Transverse colon (tissue), 4 donors: ENCODE data around the gene GALNT13. TPM values are rescaled to one million over a fixed set of nuclear protein-coding genes. Genes with fewer than 3 reads are reported as not detected.

Experiments used
- DNase-seq: peaks from one replicate; pipeline ENCODE4 v3.0.0-alpha.2; 2019
- H3K27ac ChIP-seq, 4 donors: fragments of 200-600 bp; sonication (generic); 2 replicates each; pipeline ENCODE4 v1.5.1; 2016 to 2018; ENCODE audit warnings: inconsistent platforms in 4 of 4
- H3K27me3 ChIP-seq: fragments of 200-600 bp; sonication (generic); 2 replicates; pipeline ENCODE4 v1.5.1; 2017; ENCODE audit warnings: inconsistent platforms
- H3K36me3 ChIP-seq, 4 donors: fragments of 200-600 bp; sonication (generic); 2 replicates each; pipeline ENCODE4 v1.5.1; 2017 to 2019; ENCODE audit warnings: inconsistent platforms in 4 of 4
- H3K4me1 ChIP-seq, 4 donors: fragments of 200-600 bp; sonication (generic); 2 replicates each; pipeline ENCODE4 v1.5.1; 2017 to 2020; ENCODE audit warnings: inconsistent platforms in 4 of 4
- H3K4me3 ChIP-seq, 4 donors: fragments of 200-600 bp; sonication (generic); 1 replicate in 1 of 4; 2 replicates in 3 of 4; pipeline versions ENCODE4 v1.5.1 to v1.6.1; 2017 to 2019; ENCODE audit warnings: inconsistent platforms in 4 of 4
- H3K9me3 ChIP-seq, 2 donors: fragments of 200-600 bp; sonication (generic); 2 replicates each; pipeline ENCODE4 v1.5.1; 2017 to 2019; ENCODE audit warnings: inconsistent platforms in 2 of 2
- EP300 ChIP-seq: sonication (generic); formaldehyde crosslinking; IDR thresholded peaks from one replicate; pipeline ENCODE4 v1.6.1; 2017; ENCODE audit warnings: antibody characterized with exemption, low read depth
- POLR2A ChIP-seq: fragments of 450-650 bp; IDR thresholded peaks from one replicate; pipeline ENCODE4 v1.6.1; 2016; ENCODE audit warnings: antibody characterized with exemption, mild to moderate bottlenecking, moderate library complexity
- POLR2AphosphoS5 ChIP-seq, 3 donors: sonication (generic); formaldehyde crosslinking; IDR thresholded peaks; one replicate each; pipeline ENCODE4 v1.6.1; 2016; ENCODE audit warnings: antibody characterized with exemption in 3 of 3
- WGBS, 2 donors: methylation state at CpG; one replicate each; pipeline ENCODE4 v1.1.5; 2018; ENCODE audit warnings: low coverage in 1 of 2; 5-methylcytosine and 5-hydroxymethylcytosine counted together
- in situ Hi-C, 4 donors: fragments of 200-750 bp; cut with MboI; loops; one replicate each; pipeline versions ENCODE4 v1.15.0 to v1.15.1; 2017; ENCODE audit warnings: low sequenced_read_pairs in 3 of 4, low pct_ligation_motif_present in 1 of 4, low pct_unique_long_range_greater_than_20kb in 1 of 4
- intact Hi-C: fragments of 100-400 bp; cut with DNase I; formaldehyde crosslinking; loops from one replicate; pipeline ENCODE4 v1.15.1; 2023; ENCODE audit warnings: low total_unique reads
- total RNA-seq, 4 donors: library from RNA; depleted of rRNA; stranded (reverse); fragments of >200 nt; gene quantifications; one replicate each; pipeline ENCODE4 v1.1.0, GENCODE V29; 2016
- TF ChIP-seq, protein P1 (sequence below), 5 experiments: fragments of 200-600 bp in 3 of 5; fragments of 450-650 bp in 2 of 5; sonication (generic) in 3 of 5; IDR thresholded peaks; 1 replicate in 2 of 5; 2 replicates in 3 of 5; pipeline ENCODE4 v1.5.1; 2016 to 2017; ENCODE audit warnings: antibody characterized with exemption in 5 of 5, inconsistent platforms in 3 of 5, mild to moderate bottlenecking in 2 of 5, moderate library complexity in 1 of 5

The GALNT13 gene
- total RNA-seq, 4 donors from 2014 or later, result 0.41 to 0.95 TPM; not detected in 2

DNA sequence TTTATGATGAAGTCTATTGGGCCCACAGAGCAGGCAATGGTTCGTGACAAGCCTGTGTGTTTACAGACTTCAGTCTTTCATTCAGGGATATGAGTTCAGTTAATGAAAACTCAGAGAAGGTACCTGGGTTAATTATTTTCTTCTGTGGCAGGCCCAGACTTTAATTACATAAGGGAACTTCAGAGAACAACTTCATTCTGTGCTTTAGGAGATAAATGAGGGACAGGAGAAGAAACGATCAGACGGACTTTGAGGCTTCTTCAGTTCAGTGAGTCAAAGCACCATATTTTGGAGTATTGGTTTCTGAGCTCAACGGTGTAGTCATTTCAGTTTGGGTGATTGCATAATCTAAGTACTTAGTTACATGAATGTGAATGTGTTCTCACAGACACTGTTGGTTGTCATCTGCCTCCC is 623.7 kb downstream of the GALNT13 start:
- 40 to 50% methylated on average over 3 to 4 of the region's 4 CpGs for WGBS, 2 donors
- in situ Hi-C loops, result no loop called here
- H3K4me3 ChIP-seq, result no peak overlapping the region
- H3K36me3 ChIP-seq, result no peaks in the 10 kb centered on the region
- H3K27me3 ChIP-seq, result no peaks in the 10 kb centered on the region
- no peak for DNase-seq
- no peaks in the 10 kb centered on the region for H3K4me1 ChIP-seq
- intact Hi-C loops, result no loop called here
- no peak for TF ChIP-seq EP300
- TF ChIP-seq POLR2AphosphoS5 (IDR thresholded peaks at IDR 0.05), result no peak
- TF ChIP-seq, protein P1, sequence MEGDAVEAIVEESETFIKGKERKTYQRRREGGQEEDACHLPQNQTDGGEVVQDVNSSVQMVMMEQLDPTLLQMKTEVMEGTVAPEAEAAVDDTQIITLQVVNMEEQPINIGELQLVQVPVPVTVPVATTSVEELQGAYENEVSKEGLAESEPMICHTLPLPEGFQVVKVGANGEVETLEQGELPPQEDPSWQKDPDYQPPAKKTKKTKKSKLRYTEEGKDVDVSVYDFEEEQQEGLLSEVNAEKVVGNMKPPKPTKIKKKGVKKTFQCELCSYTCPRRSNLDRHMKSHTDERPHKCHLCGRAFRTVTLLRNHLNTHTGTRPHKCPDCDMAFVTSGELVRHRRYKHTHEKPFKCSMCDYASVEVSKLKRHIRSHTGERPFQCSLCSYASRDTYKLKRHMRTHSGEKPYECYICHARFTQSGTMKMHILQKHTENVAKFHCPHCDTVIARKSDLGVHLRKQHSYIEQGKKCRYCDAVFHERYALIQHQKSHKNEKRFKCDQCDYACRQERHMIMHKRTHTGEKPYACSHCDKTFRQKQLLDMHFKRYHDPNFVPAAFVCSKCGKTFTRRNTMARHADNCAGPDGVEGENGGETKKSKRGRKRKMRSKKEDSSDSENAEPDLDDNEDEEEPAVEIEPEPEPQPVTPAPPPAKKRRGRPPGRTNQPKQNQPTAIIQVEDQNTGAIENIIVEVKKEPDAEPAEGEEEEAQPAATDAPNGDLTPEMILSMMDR (IDR thresholded peaks at IDR 0.05), result no peak
- no peak for TF ChIP-seq POLR2A
- no peak overlapping the region for H3K27ac ChIP-seq
- no peaks in the 10 kb centered on the region for H3K9me3 ChIP-seq

DNA sequence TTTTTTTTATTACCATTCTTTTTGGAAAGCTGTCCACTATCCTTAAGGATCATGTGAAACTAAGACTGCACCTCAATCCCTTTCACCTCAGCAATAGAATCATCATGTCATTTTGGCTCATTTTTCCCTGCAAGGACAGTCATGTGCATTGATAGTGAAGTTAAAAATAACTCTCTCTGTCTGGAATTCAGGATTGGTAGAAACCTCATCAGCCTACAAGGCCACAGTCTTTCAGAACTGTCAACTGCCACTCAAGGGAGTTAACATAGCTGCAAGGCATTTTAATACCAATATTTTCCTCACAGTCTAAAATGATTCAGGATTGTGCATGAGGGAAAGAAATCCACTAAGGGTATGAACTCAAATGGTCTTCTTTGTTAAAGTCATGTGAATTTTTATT is 625.3 kb downstream of the GALNT13 start:
- TF ChIP-seq EP300 (no peak), POLR2AphosphoS5 (IDR thresholded peaks at IDR 0.05) (no peak), POLR2A (no peak)
- TF ChIP-seq, protein P1 (IDR thresholded peaks at IDR 0.05), result no peak
- Histone ChIP-seq H3K9me3 (no peaks in the 10 kb centered on the region), H3K4me3 (no peak overlapping the region), H3K4me1 (no peaks in the 10 kb centered on the region), H3K27me3 (no peaks in the 10 kb centered on the region), H3K27ac (no peak overlapping the region), H3K36me3 (no peaks in the 10 kb centered on the region)
- in situ Hi-C loops, result no loop called here
- no peak for DNase-seq
- intact Hi-C loops, result no loop called here
